ENCODE results near the gene TRIM8.

Gene TRIM8

GRCh38 chr10:102617041-102617440 lies 27.2 kb upstream of the TRIM8 start:
- DNase-seq: no peak

- DNase-seq: no peak
Observed at GRCh38 chr10:102617816-102618215, 26.5 kb upstream of the TRIM8 start.

GRCh38 chr10:102619281-102619981 lies 24.8 kb upstream of the TRIM8 start:
- no peak for DNase-seq

- DNase-seq: no peak
Observed at GRCh38 chr10:102620138-102620590, 24.1 kb upstream of the TRIM8 start.

GRCh38 chr10:102620591-102621442 lies 23.5 kb upstream of the TRIM8 start:
- DNase-seq: no peak

- no peak for DNase-seq
Observed at GRCh38 chr10:102621443-102622325, 22.6 kb upstream of the TRIM8 start.

- no peak for DNase-seq
Observed at GRCh38 chr10:102624094-102624493, 20.2 kb upstream of the TRIM8 start.

GRCh38 chr10:102624751-102625645 lies 19.3 kb upstream of the TRIM8 start:
- no peak for DNase-seq

- DNase-seq: no peak
Observed at GRCh38 chr10:102626026-102626685, 18.1 kb upstream of the TRIM8 start.

GRCh38 chr10:102627291-102627735 lies 17.0 kb upstream of the TRIM8 start:
- no peak for DNase-seq

GRCh38 chr10:102627736-102628293 lies 16.5 kb upstream of the TRIM8 start:
- no peak for DNase-seq

GRCh38 chr10:102628451-102628911 lies 15.8 kb upstream of the TRIM8 start:
- no peak for DNase-seq

- DNase-seq: no peak
Observed at GRCh38 chr10:102629661-102630614, 14.3 kb upstream of the TRIM8 start.

- DNase-seq: no peak
Observed at GRCh38 chr10:102630663-102631062, 13.6 kb upstream of the TRIM8 start.

GRCh38 chr10:102631525-102632393 lies 12.5 kb upstream of the TRIM8 start:
- no peak for DNase-seq

- DNase-seq: no peak
Observed at GRCh38 chr10:102632394-102633111, 11.7 kb upstream of the TRIM8 start.

GRCh38 chr10:102633287-102633686 lies 11.0 kb upstream of the TRIM8 start:
- no peak for DNase-seq

- no peak for DNase-seq
Observed at GRCh38 chr10:102633848-102634247, 10.4 kb upstream of the TRIM8 start.
